Effector CD8-positive, alpha-beta T cell (primary cell): ENCODE measurements around the gene FBXW12.

Source experiments
- DNase-seq: peaks from one replicate; lab custom pipeline; 2025; lab: John Stamatoyannopoulos, UW

FBXW12 gene

DNA sequence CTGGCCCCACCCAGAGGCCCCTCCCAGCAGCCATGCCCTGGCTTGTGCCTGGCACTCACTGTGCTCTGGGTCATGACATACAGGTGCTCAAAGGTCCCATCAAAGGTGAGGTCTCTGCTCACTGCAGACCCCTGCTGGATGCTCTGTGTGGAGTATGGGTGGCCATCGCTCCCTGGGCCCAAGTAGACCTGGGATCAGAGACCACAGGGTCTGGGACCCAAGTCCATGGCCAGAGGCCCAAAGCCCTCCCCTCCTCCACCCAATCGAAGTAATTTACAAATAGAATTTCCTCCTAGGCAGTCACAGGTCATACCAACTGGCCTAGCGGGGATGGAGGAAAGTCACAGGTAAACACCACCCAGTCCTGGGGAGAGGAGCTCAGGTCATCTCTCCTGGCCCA, 50.3 kb downstream of the FBXW12 start:
- DNase-seq, result no peak

GRCh38 chr3:48422681-48423080, 50.7 kb downstream of the FBXW12 start:
- DNase-seq, result no peak

DNA sequence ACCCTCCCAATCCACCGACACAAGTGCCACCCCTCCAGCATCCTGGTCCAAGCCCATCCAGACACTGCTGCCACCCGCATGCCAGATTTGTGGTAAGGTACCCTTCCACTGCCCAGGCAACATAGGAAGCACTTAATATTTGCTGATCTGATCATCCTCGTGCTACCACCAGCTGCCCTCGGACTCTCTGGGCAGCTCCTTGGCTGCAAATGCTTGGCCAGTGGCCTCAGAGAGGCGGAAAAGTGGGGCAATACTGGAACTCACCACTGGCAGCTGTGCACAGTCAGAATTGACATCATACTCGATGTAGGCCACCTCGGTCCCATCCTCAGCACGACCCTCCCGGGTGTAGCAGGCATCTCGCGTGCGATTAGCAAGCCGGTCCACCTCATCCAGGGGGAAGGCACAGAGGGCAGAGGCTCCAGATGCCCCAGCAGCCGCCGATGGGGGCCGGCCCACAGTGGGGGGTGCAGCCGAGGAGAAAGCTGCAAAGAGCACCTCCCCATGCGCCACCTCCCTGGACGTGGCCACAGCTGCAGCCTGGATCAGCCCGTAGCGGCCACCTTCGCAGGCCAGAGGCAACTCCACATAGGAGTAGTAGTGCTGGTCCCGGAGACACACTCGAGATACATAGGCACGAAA, 51.3 kb downstream of the FBXW12 start:
- DNase-seq, result no peak

GRCh38 chr3:48423883-48424695, 52.1 kb downstream of the FBXW12 start:
- DNase-seq, result no peak

GRCh38 chr3:48425281-48425812, 53.3 kb downstream of the FBXW12 start:
- no peak for DNase-seq

GRCh38 chr3:48426401-48426909, 54.4 kb downstream of the FBXW12 start:
- no peak for DNase-seq

DNA sequence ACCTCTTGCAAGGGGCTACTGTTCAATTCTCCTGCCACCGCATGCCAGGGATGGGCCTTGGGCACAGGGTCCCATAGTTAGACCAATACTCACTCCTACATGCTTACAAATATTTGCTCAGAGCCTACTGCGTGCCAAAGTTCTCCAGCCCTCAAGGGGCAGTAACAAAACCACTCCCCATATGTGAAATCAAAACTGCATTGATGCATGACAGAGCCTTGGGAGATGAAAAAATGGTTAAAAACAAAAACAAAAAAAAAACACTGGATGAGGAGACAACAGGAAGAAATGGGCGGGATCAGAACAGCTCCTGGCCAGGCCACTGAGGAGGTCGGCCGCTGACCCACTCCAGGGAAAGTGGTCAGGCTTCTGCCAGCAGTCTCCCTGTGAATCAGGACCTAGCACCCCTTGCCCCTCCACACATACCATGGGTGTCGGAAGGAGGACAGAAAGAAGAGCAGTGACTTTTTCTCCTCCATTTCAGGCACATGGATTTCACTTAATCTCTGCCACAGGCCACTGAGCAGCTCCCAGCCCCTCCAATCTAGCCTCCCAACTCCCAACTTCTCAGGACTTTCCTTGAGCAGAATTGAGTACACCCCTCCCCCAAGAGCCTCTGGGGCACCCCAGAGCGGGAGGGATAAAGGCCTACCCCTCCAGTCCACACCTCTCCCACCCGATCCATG, 55.1 kb downstream of the FBXW12 start:
- no peak for DNase-seq

DNA sequence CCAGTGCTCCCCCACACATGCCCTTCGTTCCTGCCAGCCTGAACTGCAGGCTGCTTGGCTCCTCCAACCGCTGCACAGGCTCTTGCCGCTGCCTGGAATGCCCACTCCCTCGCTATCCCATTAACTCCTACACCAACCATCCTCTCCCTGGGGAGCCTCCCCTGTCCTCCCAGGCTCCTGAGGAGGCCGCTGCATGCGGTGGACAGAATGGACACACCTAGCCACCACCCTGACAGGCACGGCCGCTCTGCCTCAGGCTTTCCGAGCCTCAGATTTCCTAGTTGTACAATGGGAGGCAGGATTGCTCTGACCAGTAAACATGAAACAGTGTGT, 55.6 kb downstream of the FBXW12 start:
- DNase-seq, result no peak

- no peak for DNase-seq
Observed at GRCh38 chr3:48428088-48428571, 56.1 kb downstream of the FBXW12 start.

DNA sequence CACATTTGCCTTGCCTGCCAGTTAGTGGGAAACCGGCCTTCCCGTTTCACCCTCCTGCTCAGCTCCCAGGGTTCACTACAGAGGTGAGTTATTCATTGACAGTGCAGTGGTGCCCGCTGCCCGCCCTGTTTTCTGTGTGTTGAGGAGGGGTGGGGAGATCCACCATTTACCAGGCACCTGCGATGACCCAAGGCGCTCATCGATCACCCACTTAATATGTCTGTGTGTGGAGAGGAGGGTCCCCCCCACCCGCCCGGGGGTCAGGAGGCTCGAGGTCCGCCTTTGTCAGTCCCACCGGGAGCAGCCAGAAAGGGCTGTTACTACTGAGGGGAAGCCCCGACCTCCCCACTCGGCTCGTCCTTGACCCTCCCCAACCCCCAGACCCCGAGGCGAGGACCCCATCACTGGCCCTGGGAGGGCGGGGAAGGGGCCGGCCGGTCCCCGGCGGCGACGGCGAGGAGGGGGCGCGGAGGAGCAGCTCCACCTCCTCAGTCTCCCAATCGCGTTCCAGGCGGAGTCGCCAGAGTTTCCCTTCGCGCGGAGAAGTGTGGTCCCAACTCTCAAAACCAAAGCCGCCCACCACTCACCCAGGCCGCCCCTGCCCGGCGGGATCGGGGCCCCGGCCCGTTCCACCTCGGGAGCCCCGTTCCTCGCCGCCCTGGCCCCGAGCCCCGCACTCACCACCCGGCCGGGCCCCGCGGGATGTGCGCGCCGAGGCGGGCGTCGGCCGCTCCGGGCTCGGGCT, 56.7 kb downstream of the FBXW12 start:
- DNase-seq, result no peak

DNA sequence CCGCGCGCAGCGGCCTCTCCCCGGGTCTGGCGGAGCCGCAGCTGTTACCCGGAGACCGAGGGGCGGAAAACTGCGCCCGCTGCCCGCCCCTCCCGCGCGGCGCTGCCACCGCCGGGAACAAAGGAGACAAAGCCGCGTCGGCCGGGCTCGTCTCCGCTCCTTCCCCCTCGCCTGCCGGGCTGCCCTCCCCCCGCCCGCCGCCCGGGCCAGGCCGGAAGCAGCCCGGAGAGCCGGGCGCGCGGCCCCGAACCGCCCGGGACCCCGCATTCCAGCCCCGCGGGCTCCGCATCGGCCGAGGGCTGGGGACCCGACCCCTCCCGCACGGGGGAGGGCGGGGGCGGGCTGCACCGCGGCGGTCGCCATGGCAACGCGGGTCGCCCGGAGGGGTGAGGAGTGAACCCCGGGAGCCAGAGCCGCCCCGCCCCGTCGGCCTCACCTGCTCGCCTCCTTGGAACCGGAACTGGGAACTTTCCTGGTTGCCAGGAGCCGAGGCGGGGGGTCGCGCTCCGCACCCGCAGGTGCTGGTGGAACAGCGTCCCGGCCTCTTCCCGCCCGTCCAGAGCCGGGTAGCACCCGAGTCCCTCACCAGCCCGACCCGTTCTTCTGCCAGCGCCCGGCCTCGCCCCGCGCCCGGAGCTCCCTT, 57.4 kb downstream of the FBXW12 start:
- DNase-seq, result peak; percentile 58

DNA sequence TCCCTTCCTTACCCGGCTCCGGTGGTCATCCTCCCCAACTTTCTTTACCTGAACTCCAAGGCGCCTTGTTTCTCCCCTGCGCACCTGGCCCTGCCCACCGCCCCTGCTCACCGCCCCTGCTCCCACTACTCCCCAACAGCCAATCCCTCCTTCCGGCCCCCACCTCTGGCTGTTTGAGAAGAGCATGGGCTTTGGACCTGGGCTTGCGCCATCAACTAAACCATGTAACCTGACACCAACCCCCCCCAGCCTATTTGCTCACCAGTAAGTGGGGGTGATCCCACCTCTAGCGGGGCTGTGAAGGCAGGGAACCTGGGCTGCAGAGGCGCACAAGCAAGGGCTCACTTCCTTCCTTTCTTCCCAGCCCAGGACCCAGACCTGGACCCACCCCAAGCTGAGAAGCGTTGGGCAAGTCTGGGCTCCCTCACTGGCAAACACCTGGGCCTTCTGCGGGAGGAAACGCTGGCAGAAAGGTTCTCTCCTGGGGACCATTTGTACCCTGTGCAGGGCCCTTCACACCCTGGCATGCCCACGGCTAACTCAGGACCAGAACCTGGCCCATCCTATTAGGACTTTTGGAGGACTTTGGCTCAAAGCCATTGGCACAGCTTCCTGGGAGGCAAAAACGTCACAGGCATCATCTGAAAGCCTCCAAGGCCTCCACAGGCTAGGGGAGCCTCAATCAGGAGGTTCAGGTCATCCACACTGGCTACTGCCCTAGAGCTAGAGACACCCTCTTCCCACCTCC, 58.1 kb downstream of the FBXW12 start, which contains the start of gene PLXNB1:
TSS of gene PLXNB1 (minus strand) at position 127 of the 748 bp plus-strand sequence. CDS start 5,475 bp downstream, outside the sequence.
- peak; percentile 9 for DNase-seq

- DNase-seq, result no peak
Observed at GRCh38 chr3:48430708-48431101, 58.7 kb downstream of the FBXW12 start.

- DNase-seq, result no peak
Observed at GRCh38 chr3:48431224-48432029, 59.4 kb downstream of the FBXW12 start.

- DNase-seq, result no peak
Observed at GRCh38 chr3:48432411-48433371, 60.7 kb downstream of the FBXW12 start.

GRCh38 chr3:48433472-48434118, 61.6 kb downstream of the FBXW12 start:
- DNase-seq, result no peak

GRCh38 chr3:48434591-48435222, 62.7 kb downstream of the FBXW12 start:
- DNase-seq, result no peak
